Cardiac fibroblast (primary cell): ENCODE results near the gene NOTCH1.

Experiments
- DNase-seq, 2 donors: peaks; one replicate each; pipeline versions ENCODE4 v3.0.0 to v3.0.0-alpha.2; 2010; ENCODE audit warnings: low read depth in 2 of 2
- H3K4me3 ChIP-seq, 2 donors: replicated peaks in 1 of 2; 1 replicate in 1 of 2; 2 replicates in 1 of 2; pipeline ENCODE4 v1.5.1; 2011; ENCODE audit warnings: low read depth in 2 of 2, low read length in 2 of 2, mild to moderate bottlenecking in 2 of 2, moderate library complexity in 1 of 2
- TF ChIP-seq, protein P1 (sequence below): IDR thresholded peaks from one replicate; pipeline ENCODE4 v1.5.1; 2011; ENCODE audit warnings: low read depth, mild to moderate bottlenecking, low read length, inconsistent platforms

The NOTCH1 gene

DNA sequence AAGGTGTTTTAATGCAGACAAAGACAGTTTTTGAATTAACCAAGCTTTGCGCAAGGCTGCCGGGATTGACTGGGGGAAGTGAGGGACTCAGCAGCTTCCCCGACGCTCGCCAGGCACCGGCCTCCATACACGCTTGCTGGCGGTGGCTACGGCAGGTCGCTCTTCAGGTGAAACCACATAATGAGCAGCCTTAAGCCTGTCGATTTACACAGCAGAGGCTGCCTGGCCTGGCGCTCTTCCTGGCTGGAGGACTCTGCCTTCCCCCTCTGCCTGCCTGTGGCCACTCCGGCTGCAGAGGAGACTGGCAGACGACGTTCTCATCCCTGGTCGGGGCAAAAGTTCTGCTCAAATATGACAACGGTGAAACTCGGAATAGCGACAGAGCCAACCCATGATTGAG lies 9.0 kb upstream of the NOTCH1 start:
- TF ChIP-seq, protein P1, sequence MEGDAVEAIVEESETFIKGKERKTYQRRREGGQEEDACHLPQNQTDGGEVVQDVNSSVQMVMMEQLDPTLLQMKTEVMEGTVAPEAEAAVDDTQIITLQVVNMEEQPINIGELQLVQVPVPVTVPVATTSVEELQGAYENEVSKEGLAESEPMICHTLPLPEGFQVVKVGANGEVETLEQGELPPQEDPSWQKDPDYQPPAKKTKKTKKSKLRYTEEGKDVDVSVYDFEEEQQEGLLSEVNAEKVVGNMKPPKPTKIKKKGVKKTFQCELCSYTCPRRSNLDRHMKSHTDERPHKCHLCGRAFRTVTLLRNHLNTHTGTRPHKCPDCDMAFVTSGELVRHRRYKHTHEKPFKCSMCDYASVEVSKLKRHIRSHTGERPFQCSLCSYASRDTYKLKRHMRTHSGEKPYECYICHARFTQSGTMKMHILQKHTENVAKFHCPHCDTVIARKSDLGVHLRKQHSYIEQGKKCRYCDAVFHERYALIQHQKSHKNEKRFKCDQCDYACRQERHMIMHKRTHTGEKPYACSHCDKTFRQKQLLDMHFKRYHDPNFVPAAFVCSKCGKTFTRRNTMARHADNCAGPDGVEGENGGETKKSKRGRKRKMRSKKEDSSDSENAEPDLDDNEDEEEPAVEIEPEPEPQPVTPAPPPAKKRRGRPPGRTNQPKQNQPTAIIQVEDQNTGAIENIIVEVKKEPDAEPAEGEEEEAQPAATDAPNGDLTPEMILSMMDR = no peak
- DNase-seq = no peak
- no peak overlapping the region for H3K4me3 ChIP-seq

DNA sequence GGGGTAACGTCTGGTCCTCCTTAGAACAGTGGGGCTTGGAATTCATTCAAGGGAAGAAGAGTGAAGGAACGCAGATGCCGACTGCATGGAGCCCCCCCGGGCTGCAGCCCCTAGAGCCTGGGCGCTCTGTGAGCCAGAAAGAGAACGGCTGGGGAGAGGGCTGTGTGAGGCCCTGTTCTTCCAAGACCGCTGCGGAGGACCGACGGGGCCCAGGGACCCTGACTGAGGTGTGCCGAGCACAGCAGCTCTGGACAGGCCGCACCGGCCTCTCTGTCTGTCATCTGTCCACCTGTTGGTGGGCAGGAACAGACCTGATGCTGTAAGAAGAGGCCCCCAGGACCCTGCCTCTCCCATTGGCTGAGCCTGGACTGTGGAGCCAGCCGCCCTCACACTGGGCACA lies 7.7 kb upstream of the NOTCH1 start:
- no peak overlapping the region for H3K4me3 ChIP-seq
- TF ChIP-seq, protein P1 = no peak
- DNase-seq = no peak

GRCh38 chr9:136552117-136552703 lies 6.4 kb upstream of the NOTCH1 start:
- TF ChIP-seq, protein P1 = no peak
- no peak overlapping the region for H3K4me3 ChIP-seq
- peak; percentile 67 to 77 for DNase-seq

DNA sequence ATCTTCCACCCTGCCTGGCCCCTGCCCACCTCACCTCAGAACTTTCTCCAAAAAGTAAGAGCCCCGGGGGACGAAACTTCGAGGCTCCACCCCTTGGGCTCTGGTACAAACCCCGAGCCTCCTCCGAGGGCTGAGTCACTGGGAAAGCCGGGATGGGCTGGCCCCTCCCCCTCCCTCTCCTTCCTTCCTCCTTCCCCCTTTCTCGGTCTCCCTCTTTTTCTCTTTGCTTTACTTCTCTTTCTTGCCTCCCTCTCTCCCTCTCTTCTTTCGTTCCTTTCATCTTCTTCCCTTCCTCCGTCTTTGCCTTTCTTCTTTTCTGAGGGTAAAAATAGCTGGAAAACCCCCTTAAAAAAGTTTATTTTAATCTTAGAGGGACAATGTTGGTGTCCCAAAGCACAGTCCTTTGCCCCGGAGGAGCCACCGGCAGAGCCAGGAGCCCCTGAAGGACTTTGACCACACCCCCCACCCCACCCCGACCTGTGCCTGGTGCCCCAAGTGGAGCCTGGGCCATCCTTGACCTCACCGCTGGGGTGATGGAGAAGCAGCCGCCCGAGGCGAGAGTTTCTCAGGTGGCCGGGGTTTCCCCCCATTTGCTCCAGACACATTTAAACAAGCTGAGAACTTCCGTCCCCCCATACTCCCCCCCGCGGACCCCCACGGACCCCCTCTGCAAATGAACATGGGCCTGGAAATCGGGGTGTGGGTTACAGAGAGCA lies 5.7 kb upstream of the NOTCH1 start:
- TF ChIP-seq, protein P1 = no peak
- H3K4me3 ChIP-seq = no peak overlapping the region
- DNase-seq = peak; percentile 60 to 78

- DNase-seq = no peak
- TF ChIP-seq, protein P1 = no peak
- H3K4me3 ChIP-seq = no peak overlapping the region
These were observed 4.8 kb upstream of the NOTCH1 start for GRCh38 chr9:136550439-136551289.

GRCh38 chr9:136549010-136549980 lies 3.4 kb upstream of the NOTCH1 start:
- DNase-seq = no peak
- TF ChIP-seq, protein P1 = no peak
- no peak overlapping the region for H3K4me3 ChIP-seq
